Measurements from ENCODE around the gene GRID1. TPM values are rescaled to one million over a fixed set of nuclear protein-coding genes. Genes with fewer than 3 reads are reported as not detected.

GRID1 gene
- polyA plus RNA-seq, 1 experiment = 0.49 TPM

- DNase-seq (ENCODE audit: low read depth) = no peak
- POLR2A ChIA-PET = no interaction called here
- Histone ChIP-seq H3K36me3 (ENCODE audit: control insufficient read depth, insufficient read depth, low read length) (no peaks in the 10 kb centered on the region), H3K4me3 (ENCODE audit: low read depth, low read length) (no peak overlapping the region), H3K27me3 (ENCODE audit: control insufficient read depth, insufficient read depth, low read length) (no peaks in the 10 kb centered on the region)
- CTCF ChIA-PET = no interaction called here
- TF ChIP-seq CTCF (IDR thresholded peaks at IDR 0.05; ENCODE audit: insufficient read depth, low read depth, low read length) = no peak
These were observed 745.8 kb downstream of the GRID1 start for GRCh38 chr10:85620807-85621206.

- POLR2A ChIA-PET = no interaction called here
- no peaks in the 10 kb centered on the region for H3K27me3 ChIP-seq (ENCODE audit: control insufficient read depth, insufficient read depth, low read length)
- no peaks in the 10 kb centered on the region for H3K36me3 ChIP-seq (ENCODE audit: control insufficient read depth, insufficient read depth, low read length)
- H3K4me3 ChIP-seq (ENCODE audit: low read depth, low read length) = no peak overlapping the region
- CTCF ChIA-PET = no interaction called here
- no peak for TF ChIP-seq CTCF (IDR thresholded peaks at IDR 0.05; ENCODE audit: insufficient read depth, low read depth, low read length)
- no peak for DNase-seq (ENCODE audit: low read depth)
These were observed 746.8 kb downstream of the GRID1 start for GRCh38 chr10:85619832-85620231.

- no peak for TF ChIP-seq CTCF (IDR thresholded peaks at IDR 0.05; ENCODE audit: insufficient read depth, low read depth, low read length)
- ChIA-PET POLR2A (no interaction called here), CTCF (no interaction called here)
- Histone ChIP-seq H3K36me3 (ENCODE audit: control insufficient read depth, insufficient read depth, low read length) (no peaks in the 10 kb centered on the region), H3K27me3 (ENCODE audit: control insufficient read depth, insufficient read depth, low read length) (no peaks in the 10 kb centered on the region), H3K4me3 (ENCODE audit: low read depth, low read length) (no peak overlapping the region)
- no peak for DNase-seq (ENCODE audit: low read depth)
These were observed 747.8 kb downstream of the GRID1 start for GRCh38 chr10:85618841-85619240.

GRCh38 chr10:85617751-85618546 is 748.6 kb downstream of the GRID1 start:
- no peak overlapping the region for H3K4me3 ChIP-seq (ENCODE audit: low read depth, low read length)
- no peak for DNase-seq (ENCODE audit: low read depth)
- H3K36me3 ChIP-seq (ENCODE audit: control insufficient read depth, insufficient read depth, low read length) = no peaks in the 10 kb centered on the region
- CTCF ChIA-PET = no interaction called here
- no peak for TF ChIP-seq CTCF (IDR thresholded peaks at IDR 0.05; ENCODE audit: insufficient read depth, low read depth, low read length)
- H3K27me3 ChIP-seq (ENCODE audit: control insufficient read depth, insufficient read depth, low read length) = no peaks in the 10 kb centered on the region
- POLR2A ChIA-PET = no interaction called here

- CTCF ChIA-PET = interaction anchor here (1.6 kb wide), 1 partner anchor 9 kb away, joined by 3 read pairs; no protein-coding TSS in a partner anchor
- POLR2A ChIA-PET = no interaction called here
- H3K27me3 ChIP-seq (ENCODE audit: control insufficient read depth, insufficient read depth, low read length) = no peaks in the 10 kb centered on the region
- TF ChIP-seq CTCF (IDR thresholded peaks at IDR 0.05; ENCODE audit: insufficient read depth, low read depth, low read length) = no peak
- no peak overlapping the region for H3K4me3 ChIP-seq (ENCODE audit: low read depth, low read length)
- no peaks in the 10 kb centered on the region for H3K36me3 ChIP-seq (ENCODE audit: control insufficient read depth, insufficient read depth, low read length)
- no peak for DNase-seq (ENCODE audit: low read depth)
These were observed 751.0 kb downstream of the GRID1 start for GRCh38 chr10:85615556-85615955.
